ENCODE measurements around the gene PLXNA2.

Gene PLXNA2

GRCh38 chr1:208093754-208094719 lies 150.1 kb downstream of the PLXNA2 start:
- H3K4me3 ChIP-seq (ENCODE audit: low read depth, low read length), result no peak overlapping the region
- TF ChIP-seq CTCF (IDR thresholded peaks at IDR 0.05; ENCODE audit: low read depth, low read length), result peak; percentile 78

GRCh38 chr1:208093046-208093445 lies 151.1 kb downstream of the PLXNA2 start:
- TF ChIP-seq CTCF (IDR thresholded peaks at IDR 0.05; ENCODE audit: low read depth, low read length), result no peak
- H3K4me3 ChIP-seq (ENCODE audit: low read depth, low read length), result no peak overlapping the region

GRCh38 chr1:208090388-208091301 lies 153.5 kb downstream of the PLXNA2 start:
- no peak overlapping the region for H3K4me3 ChIP-seq (ENCODE audit: low read depth, low read length)
- TF ChIP-seq CTCF (IDR thresholded peaks at IDR 0.05; ENCODE audit: low read depth, low read length), result no peak

GRCh38 chr1:208089761-208090370 lies 154.3 kb downstream of the PLXNA2 start:
- no peak overlapping the region for H3K4me3 ChIP-seq (ENCODE audit: low read depth, low read length)
- TF ChIP-seq CTCF (IDR thresholded peaks at IDR 0.05; ENCODE audit: low read depth, low read length), result no peak

GRCh38 chr1:208089149-208089548 lies 155.0 kb downstream of the PLXNA2 start:
- H3K4me3 ChIP-seq (ENCODE audit: low read depth, low read length), result no peak overlapping the region
- no peak for TF ChIP-seq CTCF (IDR thresholded peaks at IDR 0.05; ENCODE audit: low read depth, low read length)

GRCh38 chr1:208088319-208088718 lies 155.9 kb downstream of the PLXNA2 start:
- no peak for TF ChIP-seq CTCF (IDR thresholded peaks at IDR 0.05; ENCODE audit: low read depth, low read length)
- H3K4me3 ChIP-seq (ENCODE audit: low read depth, low read length), result no peak overlapping the region

Data from WI38 (cell line).